Measurements from ENCODE around the gene AFDN. TPM values are rescaled to one million over a fixed set of nuclear protein-coding genes. Genes with fewer than 3 reads are reported as not detected.

The AFDN gene
- total and polyA plus RNA-seq, 2 of the 8 experiments (the other 6 are each of a cell fraction or from before 2014, with no cell fraction given): 53.4 to 192 TPM

GRCh38 chr6:167811442-167812087, 15.1 kb upstream of the AFDN start (continued):
- TF ChIP-seq EGR1 (IDR thresholded peaks at IDR 0.05; ENCODE audit: borderline replicate concordance, low read depth, low read length) (no peak), BRCA1 (IDR thresholded peaks at IDR 0.05; ENCODE audit: low read depth, low read length) (no peak), BACH1 (IDR thresholded peaks at IDR 0.05; ENCODE audit: low read length) (no peak), EZH2 (IDR thresholded peaks at IDR 0.05; ENCODE audit: low read depth, low read length, severe bottlenecking) (no peak), RAD21 (IDR thresholded peaks at IDR 0.05 in 1 of 2, conservative IDR thresholded peaks at IDR 0.05 in 1 of 2; ENCODE audit: low read depth in 2 of 2, low read length in 2 of 2) (no peak), HDAC2 (IDR thresholded peaks at IDR 0.05; ENCODE audit: borderline replicate concordance in 1 of 2, low read depth in 2 of 2, low read length in 2 of 2) (no peak), JUN (IDR thresholded peaks at IDR 0.05; ENCODE audit: low read depth, low read length) (no peak)

All from H1 (cell line).